ENCODE results near the gene REXO1.
"Not testable (repeated sequence)": the region's sequence is repeated elsewhere in the genome, so short reads cannot be mapped to it uniquely, and the experiment has no call there.

The REXO1 gene

DNA sequence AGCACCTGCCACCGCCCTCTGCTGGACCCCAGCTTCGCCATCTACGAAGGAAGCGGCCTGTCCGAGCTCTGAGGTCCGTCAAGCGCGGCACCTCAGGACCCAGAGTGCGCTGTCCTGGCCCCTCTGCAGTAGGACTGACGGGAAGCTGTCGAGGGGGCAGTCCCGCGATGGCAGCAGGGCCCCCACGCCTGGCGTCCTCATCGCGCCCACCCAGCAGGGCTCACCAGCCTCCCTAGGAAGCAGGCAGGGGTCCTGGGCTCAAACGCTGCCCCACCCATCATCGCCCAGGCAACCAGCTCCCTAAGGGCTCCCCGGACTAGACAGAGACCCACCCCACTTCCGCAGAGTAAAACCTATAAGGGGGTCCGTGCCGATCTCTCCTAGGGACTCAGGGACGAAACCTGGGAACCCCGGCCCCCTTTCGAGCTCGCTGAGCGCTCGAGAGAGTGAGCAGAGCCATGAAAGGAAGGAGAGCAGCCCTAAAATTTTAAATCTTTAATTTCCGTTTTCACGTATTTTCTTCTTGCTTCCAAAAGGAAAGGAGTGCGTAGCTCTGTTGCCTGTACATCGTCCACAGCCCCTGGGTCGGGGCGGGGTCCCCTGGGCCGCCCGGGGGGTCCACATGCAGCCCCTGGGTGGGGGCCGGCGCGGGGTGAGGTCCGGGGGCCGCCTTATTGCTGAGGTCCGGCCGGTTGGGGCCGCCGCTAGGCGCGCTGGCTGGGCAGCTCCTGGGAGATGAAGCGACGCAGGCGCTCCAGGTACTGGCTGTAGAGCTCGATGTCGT is 28.4 kb upstream of the REXO1 start:
- not testable (repeated sequence) for DNase-seq (ENCODE audit: low read depth)

DNA sequence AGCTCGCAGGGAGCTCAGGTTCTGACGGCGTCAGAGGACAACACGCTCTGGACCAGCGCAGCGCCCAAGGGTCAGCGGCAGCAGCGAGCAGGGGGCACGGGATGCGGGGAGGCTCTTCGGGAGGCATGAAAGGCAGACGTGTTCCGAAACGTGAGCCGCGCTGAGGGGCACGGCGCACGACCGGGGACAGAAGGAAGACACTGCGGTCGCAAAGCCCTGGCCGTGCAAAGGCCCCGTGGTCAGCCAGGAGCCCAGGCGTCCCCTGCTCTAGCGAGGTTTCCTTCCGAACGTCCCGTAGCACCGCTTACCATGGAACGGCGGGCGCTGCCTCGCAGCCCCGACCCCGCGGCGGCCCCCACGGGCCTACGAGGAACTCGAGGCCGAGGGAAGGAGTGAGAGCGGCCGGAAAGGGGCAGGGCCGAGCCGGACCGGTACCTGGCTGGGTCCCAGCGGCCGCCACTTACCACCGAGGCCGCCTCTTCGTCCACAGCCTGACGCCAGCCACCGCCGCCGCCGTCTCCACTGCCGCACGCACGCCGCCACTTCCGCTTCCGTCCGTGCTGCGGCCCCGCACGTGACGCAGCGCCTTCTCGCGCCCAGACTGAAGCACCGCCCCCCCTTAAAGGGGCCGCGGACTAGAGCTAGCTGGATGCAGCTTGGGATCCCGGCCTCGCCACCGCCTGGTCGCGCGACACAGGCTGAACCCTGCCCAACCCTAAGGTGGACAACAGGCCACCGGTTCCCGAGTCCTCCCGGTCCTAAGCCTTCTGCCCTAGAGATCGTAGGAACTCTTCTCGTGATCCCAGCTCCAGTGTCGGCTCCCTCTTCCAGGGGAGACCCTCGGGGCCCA is 27.6 kb upstream of the REXO1 start:
- peak; percentile 93 for DNase-seq (ENCODE audit: low read depth)

DNA sequence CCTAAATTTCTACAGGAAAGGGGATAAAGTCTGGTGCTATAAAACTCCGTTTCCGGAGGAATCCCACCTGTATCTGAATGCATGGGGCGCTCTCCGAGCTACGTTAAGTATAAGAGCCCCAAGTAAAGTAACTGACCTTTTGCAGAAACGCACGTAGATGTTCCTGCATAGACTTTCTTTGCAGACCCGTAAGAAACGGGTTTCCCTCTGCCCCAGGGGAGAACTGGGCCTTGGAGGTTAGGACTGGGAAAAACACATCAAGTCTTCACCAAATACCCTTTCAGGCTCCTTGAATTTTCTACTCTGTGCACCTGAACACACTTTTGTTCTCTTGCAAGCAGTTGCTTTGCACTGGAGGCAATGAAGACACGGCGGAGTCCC is 27.0 kb upstream of the REXO1 start:
- DNase-seq (ENCODE audit: low read depth), result not testable (repeated sequence)

DNA sequence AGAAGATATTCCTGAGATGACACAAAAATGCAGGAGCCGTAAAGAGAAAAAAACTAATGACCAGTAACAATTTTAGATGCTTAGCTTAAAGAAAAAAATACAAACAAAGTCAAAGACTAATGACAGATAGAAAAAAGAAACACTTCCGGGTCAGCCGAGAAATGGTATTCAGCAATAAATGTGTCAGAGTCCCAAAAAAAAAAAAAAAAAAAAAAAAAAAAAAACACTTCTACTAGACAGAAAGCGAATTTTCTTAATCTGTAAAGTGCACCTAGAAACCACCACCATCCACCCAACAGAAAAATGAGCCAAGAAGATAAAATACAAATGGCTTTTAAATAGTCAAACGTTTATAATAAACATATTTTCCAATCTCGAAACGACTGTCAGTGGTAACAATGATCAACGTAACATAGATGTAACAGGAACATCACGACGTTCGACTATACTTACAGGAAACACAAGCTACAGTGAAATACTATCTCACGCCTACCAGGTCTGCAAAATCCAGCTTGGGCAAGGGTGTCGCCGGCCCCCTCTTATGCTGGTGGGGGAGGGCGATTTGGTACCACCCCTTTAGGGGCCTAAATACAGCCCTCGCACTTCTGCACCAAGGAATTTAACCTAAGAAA is 26.4 kb upstream of the REXO1 start:
- peak; percentile 52 for DNase-seq (ENCODE audit: low read depth)

DNA sequence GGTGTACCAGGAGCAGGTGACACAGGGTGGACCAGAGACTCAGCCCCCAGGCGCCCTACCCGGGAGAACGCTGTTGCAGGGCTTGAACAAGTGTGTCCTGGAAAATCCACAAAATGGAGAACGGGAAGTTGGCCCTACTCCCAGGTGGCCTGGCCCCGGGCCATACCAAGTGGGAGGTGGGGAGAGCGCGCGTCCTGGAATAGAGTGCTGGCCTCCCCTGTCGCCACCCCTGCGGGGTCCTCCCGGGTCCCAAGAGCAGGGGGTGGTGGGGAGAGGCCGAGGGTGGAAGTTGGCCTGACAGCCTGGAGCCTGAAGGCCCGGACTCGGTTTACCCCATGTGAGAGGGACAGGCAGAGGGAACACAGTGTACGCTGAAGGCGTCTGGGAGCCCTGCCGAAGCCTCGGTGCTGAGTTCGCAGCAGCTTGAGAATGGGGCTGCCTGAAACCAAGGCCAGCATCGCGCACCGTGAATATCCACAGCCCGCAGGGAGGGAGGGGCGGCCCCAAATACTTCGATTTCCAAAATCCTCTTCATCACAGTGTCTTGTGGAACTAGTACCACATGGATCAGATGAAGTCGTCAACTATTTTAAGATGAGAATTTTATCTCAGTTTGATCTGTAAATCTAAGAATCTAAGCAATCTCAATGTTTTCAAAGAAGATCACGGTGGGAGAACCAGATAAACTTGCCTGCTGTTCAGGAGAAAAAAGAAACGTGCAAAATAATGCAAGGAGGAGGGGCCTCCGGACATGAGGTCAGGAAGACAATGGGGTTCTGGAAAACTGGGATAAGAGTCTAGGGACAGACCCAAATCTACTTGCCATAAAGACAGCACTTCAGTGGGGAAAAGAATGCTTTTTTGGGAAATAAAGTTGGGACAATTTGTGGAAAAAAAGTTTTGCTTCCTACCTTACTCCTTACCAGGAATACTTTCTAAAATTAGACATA is 25.5 kb upstream of the REXO1 start:
- no peak for DNase-seq (ENCODE audit: low read depth)

DNA sequence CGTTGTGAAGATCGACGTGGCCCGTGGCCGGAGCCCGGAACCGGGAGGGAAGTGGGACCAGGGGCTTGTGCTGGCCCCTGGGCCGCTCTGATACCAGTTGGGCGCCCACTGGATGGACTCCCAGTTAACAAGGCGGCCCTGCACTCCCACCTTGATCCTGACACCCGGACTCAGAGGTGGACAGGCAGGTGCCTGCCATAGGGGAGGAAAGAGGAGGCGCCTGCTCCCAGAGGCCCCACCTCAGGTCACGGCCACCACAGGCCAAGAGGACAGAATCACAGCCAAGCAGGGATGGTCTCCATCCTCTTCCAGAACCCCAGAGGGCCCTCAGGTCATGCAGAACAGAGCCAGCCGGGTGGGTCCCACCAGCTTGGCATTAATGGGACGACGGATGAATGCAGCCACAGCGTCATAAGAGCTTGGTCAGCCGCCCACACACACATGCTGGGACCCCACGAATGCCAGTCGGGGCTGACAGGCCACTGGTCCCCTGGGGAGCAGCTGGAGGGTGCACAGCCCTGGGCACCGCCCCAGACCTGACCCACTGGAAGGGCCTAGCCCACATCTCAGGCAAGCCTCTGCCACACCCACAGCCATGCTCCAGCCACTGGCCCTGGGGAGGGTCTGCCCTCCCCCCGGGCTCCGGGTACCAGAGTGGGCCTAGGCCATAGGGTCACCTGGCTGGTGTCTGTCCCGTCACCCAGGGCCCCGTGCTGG is 24.7 kb upstream of the REXO1 start:
- no peak for DNase-seq (ENCODE audit: low read depth)

DNA sequence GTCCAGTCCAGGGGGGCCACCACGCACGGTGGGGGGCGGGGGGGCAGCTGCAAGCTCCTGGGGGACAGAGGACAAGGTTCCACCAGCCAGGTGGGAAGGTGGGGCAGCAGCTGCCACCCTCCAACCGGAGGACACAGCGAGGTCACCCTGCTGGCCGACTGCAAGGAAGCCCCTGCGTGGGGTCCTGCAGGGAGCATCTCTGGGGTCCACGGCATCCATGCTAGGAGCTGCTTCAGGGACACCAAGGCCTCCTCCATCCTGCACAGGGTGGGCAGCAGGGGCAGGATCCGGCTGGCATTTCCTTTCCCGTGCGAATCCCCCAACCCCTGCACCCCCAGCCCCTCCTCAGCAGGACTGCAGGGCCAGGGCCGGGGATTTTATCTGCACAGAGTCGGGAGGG is 23.3 kb upstream of the REXO1 start:
- no peak for DNase-seq (ENCODE audit: low read depth)

DNA sequence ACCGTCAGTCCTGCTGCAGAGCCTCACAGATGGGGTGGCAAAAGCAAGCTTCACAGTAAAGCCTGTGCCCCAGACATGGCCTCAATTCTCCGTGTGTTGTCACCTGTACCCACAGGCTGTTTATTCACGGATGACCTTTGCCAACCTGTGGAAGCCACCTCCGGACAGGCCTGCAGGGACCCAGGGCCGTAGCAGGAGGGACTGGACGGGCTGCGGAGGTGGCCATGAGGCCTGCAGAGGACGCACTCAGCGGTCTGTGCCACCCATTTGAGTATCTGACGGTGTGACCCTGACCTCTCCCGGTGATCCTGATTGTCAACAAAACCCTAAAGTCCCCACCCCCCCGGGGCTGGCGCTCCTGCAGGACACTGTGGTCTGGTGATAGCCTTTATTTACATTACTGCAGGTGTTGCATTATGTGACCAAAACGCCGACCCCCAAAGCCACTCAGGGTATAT is 22.9 kb upstream of the REXO1 start:
- DNase-seq (ENCODE audit: low read depth), result no peak

DNA sequence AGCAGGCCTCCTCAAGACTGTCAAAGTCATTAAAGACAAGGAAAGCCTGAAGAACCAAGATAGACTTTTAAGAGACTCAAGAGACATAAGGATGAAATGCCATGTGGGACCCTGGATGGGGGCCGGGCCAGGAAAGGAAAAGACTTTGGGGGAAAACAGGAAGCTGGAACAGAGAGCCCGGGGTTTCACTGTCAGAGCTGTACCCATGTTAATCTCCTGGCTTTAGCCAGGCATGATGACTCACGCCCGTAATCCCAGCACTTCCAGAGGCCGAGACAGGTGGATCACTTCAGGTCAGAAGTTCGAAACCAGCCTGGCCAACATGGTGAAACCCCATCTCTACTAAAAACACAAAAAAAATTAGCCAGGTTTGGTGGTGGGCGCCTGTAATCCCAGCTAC is 20.7 kb upstream of the REXO1 start:
- no peak for DNase-seq (ENCODE audit: low read depth)

DNA sequence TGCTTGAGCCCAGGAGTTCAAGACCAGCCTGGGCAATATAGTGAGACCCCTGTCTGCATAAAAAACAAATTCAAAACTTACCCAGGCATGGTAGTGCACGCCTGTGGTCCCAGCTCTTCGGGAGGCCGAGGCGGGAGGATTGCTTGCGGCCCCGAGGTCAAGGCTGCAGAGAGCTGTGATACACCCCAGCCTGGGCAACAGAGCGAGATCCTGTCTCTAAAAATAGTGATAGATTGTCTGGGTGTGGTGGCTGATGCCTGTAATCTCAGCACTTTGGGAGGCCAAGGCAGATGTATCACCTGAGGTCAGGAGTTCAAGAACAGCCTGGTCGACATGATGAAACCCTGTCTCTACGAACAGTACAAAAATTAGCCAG is 19.1 kb upstream of the REXO1 start:
- DNase-seq (ENCODE audit: low read depth), result no peak

DNA sequence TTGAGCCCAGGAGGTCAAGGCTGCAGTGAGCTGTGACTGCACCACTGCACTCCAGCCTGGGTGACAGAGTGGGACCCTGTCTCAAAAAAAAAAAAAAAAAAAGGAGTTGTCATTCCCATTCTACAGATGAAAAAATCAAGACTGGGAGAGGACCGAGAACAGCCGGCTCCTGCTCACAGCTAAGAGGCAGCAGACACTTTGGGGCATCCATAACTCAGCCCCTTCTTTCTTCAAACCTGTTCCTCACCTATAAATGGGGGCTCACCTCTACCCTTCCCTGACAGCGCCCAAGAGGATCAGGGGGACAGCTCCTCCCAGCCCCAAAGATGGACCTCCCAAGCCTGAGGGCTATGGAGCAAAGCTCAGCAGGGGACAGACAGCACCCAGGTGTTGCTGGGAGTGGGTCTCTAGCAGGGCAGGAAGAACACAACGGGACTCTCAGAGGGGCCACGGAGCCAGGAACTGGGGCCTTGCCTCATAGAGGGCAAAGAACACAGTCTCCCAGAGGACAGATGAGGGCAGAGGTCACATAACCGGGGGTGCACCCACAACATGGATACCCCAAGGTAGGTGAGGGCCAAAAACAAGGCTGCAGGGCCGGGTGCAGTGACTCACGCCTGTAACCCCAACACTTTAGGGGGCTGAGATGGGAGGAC is 18.5 kb upstream of the REXO1 start:
- no peak for DNase-seq (ENCODE audit: low read depth)

DNA sequence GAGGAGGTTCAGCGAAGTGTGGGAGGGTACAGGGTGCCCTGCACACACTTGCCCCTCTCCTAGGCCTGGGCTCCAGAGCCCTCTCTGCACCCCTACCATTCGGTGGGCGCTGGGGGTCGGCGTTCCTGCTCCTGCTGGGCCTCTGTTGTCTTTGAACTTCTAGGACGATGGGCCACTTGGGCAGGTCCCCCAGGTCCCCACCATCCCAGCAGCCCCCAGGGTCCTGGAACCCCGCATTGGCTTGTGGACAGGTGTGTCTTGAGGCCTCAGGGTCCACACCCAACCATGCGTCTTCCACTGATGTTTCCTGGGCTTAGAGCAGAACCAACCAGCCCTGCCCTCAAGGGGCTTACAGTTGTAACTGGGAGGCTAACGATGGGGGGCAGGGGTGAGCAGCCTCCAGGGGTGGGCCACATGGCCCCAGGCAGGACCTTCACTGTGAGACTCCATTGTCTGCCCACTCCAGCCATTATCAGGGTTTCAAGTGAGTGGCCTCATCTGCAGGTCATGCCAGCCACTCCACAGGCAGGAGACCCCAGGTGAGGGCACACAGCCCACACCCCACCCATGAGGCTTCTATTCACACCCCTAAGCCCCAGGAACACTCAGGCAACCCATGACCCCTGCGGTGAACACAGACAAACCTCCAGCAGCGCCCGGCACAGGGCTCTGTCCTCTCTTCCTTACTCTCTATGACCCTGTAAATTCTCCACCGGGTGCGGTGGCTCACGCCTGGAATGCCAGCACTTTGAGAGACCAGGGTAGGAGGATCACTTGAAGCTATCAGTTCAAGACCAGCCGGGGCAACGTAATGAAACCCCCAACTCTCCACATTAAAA is 17.1 kb upstream of the REXO1 start:
- no peak for DNase-seq (ENCODE audit: low read depth)

DNA sequence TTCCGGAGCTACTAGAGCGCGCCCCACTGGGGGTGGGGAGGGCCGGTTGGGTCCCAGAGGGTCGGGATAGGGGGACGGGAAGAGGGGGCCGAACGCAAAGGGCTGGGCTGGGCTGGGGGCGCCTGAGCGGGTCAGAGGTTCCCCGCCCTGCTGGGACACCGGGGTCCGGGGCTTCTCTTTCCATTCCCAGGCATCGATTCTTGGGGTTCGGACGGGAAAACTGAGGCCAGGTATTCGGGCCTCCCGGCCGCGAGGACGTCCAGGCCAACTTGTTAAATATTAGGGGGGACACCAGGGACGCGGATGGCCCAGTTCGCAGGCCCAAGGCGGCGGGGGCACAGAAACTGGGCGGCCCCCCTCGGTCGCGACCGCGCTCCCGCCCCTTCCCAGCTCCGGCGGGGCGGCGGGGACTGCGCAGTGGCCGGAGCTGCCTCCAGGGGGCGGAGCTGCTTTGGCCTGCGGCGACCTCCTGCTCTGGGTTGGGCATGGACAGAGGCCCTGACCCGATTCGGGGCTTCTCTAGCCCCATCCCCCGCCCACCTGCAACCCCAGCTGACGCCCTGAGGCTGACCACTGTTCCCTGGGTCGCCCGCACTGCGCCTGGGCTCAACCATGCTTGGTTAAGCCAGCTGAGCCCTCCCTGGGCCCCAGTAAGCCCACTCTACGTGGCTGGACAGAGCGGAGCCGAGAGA is 16.3 kb upstream of the REXO1 start:
- peak; percentile 80 for DNase-seq (ENCODE audit: low read depth)

DNA sequence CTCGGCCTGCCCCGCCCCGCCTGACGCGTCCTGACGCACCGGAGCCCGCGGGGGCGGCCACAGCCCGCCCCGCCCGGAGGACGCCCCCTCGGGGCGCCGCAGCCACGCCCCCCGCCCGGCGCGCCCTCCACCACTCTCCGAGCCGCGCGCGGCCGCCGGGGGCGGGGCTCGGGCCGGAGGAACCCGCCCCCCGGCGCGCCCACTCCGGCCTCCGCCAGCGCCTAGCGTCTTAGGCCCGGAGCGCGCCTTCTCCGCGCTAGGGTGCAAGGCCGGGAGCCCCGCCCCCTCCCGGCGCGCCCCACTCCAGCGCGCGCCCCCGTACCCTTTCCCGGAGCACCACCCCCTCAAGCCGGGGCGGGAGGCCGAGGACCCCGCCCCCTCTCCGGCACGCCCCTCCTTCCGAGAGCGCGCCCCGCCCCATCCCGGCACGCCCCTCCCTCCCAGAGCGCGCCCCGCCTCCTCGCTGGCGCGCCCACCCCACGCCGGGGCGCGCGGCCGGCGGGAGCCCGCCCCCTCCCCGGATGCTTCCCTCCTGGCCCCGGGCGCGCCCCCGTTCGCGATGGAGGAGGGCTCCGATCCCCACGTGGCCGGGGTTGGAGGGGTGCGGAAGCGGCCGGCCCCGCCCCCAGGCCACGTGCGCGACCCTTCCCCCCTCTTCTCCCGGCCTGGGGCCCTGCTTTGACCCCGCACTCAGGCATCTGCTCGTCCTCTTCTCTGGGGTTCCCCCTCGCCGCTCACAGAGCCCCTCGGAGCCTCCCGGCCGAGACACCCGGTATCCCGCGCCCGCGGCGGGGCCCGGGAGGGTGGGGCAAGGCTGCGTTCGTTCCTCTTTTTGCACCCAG is 15.6 kb upstream of the REXO1 start:
- DNase-seq (ENCODE audit: low read depth), result peak; percentile 95

DNA sequence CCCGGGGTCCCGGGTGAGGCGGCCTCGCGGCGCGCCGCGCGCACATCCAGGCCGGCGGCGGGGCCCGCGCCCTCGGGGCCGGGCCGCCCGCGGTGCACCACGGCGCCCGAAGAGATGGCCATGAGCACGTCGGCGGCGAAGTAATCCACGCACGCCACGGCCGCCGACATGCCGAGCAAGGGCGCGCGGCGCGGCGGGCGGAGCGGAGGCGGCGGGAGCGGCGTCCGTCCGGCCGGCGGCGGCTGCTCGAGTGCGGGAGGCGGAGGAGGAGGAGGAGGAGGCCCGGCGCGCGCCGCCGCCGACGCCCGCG is 15.0 kb upstream of the REXO1 start, which contains the start of gene KLF16:
TSS of gene KLF16 (minus strand) at position 252 of the 310 bp plus-strand sequence. CDS start at position 170, 82 bp downstream.
- DNase-seq (ENCODE audit: low read depth), result no peak

DNA sequence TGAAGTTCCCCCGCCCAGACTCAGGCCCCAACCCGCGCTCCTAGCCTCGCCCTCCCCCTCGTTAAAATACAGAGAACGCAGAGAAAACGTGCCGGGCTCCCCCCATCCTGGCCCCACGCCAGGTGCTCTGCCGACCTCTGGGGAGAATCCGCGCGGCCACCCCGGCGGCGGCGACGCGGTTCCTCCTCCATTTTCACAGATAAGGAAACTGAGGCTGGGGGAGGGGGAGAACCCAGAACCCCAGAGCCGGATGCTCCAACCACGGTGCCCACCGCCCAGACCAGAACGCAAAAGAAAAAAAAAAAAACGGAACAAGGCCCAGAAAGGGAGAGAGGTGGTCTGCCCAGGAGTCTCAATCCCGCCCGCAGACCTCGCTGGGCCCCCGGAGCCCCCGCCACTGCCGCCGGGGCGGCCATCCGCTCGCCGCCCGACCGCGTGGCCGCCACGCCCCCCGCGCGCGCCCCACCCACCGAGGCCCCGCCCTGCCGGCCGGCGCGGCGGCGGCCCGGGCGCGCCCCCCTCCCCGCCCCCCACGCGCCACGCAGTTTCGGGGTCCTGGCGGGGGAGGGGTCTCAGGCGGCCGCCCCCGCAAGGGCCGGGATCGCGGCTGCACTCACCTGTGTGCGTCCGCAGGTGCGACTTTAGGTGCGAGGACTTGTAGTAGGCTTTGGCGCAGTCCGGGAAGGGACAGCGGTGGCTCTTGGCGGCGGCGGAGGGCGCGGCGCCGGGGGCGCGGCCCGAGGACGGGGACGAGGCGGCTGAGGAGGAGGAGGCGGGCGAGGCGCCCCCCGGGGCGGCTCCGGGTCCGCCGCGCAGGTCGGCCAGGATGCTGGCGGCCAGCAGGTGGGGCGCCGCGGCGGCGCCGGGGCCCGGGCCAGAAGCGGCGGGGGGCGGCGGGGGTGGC is 14.4 kb upstream of the REXO1 start:
- DNase-seq (ENCODE audit: low read depth), result peak; percentile 56

DNA sequence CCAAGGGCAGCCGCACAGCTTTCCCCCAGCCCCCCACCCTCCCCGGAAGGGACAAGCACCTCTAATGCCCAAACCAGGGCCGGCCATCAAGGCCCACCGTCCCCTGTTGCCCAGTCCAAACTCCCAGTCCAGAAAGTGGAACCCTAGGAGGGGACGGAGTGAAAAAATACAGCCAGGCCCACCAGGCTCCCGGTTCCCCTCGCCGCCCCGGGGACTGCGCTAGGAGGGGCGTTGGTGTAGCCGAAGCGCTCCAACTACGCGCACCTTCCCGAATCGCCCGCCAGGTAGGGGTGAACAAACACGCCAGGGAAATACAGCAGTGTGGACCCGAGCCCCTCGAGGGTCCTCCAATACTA is 13.8 kb upstream of the REXO1 start:
- DNase-seq (ENCODE audit: low read depth), result no peak
